Measurements from ENCODE around the gene ADAM12.

DNA sequence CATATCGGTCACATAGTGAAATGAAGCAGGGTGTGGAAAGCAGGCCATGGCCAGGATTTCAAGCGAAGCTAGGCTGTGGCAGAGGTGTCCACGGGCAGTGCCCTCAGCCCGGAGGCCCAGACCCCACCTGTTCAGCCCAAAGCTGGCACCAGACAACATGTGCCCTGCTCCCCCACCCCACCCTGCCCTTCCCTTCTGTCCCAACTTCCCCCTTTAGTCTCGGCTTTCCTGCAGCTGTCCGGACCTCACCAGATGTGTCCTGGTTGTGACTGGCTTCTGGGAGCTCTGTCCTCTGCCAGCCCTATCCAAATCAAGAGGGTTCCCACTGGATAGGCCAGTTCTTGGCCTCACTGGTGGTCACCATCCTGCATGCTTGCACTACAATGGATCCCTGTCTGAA, 37.3 kb downstream of the ADAM12 start:
- TF ChIP-seq CTCF (IDR thresholded peaks at IDR 0.05; ENCODE audit: low read depth, low read length), result no peak
- TF ChIP-seq EZH2phosphoT487 (IDR thresholded peaks at IDR 0.05; ENCODE audit: low read depth), result no peak

All from OCI-LY3 (cell line).